GM13977 (cell line): ENCODE data around the gene PTPRF.

Source experiments
- DNase-seq: peaks from one replicate; pipeline ENCODE4 v3.0.0; 2012; ENCODE audit warnings: low spot score
- in situ Hi-C: fragments of 300-500 bp; cut with MboI; formaldehyde crosslinking; loops from one replicate; pipeline ENCODE4 v1.12.0; 2022; ENCODE audit warnings: low sequenced_read_pairs, low pct_unique_long_range_greater_than_20kb, mixed read lengths, inconsistent platforms; ENCODE audit not compliant: unreplicated experiment
- TF ChIP-seq, protein P1 (sequence below): IDR thresholded peaks from 2 replicates; pipeline ENCODE4 v1.5.1; 2012; ENCODE audit warnings: mild to moderate bottlenecking, control low read depth; ENCODE audit not compliant: insufficient read depth; ENCODE audit errors: extremely low read depth, missing control alignments

The PTPRF gene

GRCh38 chr1:43521756-43522155 lies 8.9 kb upstream of the PTPRF start:
- DNase-seq: no peak
- in situ Hi-C loops: no loop called here
- TF ChIP-seq, protein P1, sequence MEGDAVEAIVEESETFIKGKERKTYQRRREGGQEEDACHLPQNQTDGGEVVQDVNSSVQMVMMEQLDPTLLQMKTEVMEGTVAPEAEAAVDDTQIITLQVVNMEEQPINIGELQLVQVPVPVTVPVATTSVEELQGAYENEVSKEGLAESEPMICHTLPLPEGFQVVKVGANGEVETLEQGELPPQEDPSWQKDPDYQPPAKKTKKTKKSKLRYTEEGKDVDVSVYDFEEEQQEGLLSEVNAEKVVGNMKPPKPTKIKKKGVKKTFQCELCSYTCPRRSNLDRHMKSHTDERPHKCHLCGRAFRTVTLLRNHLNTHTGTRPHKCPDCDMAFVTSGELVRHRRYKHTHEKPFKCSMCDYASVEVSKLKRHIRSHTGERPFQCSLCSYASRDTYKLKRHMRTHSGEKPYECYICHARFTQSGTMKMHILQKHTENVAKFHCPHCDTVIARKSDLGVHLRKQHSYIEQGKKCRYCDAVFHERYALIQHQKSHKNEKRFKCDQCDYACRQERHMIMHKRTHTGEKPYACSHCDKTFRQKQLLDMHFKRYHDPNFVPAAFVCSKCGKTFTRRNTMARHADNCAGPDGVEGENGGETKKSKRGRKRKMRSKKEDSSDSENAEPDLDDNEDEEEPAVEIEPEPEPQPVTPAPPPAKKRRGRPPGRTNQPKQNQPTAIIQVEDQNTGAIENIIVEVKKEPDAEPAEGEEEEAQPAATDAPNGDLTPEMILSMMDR: no peak

DNA sequence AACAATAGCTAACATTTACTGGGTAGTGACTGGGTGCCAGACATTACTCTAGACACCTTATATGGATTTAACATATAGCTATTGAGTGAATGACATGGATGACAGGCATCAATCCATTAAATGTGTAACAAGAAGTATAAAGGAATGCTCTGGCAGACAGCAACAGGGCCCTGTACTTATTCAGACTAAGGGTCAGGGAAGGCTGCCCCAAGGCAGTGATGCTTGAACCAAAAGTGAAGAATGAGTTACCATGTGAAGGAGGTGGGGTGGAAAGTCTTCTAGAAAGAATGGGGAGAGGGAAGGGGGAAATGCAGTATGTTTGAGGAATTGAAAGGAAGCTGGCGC lies 8.3 kb upstream of the PTPRF start:
- in situ Hi-C loops: no loop called here
- TF ChIP-seq, protein P1: no peak

GRCh38 chr1:43522776-43523480 lies 7.8 kb upstream of the PTPRF start:
- no peak for DNase-seq
- in situ Hi-C loops: no loop called here
- TF ChIP-seq, protein P1: no peak

More for the DNA sequence above, 8.3 kb upstream of the PTPRF start:
- DNase-seq: no peak

GRCh38 chr1:43524804-43525203 lies 5.9 kb upstream of the PTPRF start:
- DNase-seq: no peak
- in situ Hi-C loops: loop anchor here (25.0 kb wide), 2 partner anchors 412 to 512 kb away; partner anchors contain the start of genes ARTN, IPO13 and SLC6A9
- TF ChIP-seq, protein P1: no peak

DNA sequence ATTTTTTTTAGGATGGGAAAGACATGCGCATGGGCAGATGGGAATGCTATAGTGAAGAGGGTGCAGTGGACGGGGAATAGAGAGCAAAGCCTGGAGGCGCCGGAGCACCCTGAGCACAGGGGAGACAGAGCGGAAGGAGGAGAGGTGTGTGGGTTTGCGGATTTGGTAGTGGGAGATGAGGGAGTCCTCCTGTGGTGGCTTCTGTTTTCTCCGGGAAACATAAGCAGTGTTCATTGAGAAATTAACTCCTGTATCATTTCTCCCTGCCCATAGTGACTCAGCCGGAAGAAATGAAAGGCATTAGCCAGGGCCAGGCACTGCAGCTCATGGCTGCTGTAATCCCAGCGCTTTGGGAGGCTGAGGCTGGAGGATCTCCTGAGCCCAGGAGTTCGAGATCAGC lies 4.7 kb upstream of the PTPRF start:
- DNase-seq: no peak
- in situ Hi-C loops: loop anchor here (25.0 kb wide), 2 partner anchors 411 to 511 kb away; partner anchors contain the start of genes ARTN, IPO13 and SLC6A9
- TF ChIP-seq, protein P1: no peak

- in situ Hi-C loops: loop anchor here (25.0 kb wide), 2 partner anchors 410 to 510 kb away; partner anchors contain the start of genes ARTN, IPO13 and SLC6A9
- no peak for DNase-seq
- TF ChIP-seq, protein P1: no peak
These were observed 3.4 kb upstream of the PTPRF start for GRCh38 chr1:43527111-43527878.
